ENCODE results near the gene SLC12A6. TPM values are rescaled to one million over a fixed set of nuclear protein-coding genes. Genes with fewer than 3 reads are reported as not detected.
"Not testable (repeated sequence)": the region's sequence is repeated elsewhere in the genome, so short reads cannot be mapped to it uniquely, and the experiment has no call there.

Gene SLC12A6
- total RNA-seq, 4 donors from 2014 or later = 23.1 to 25.7 (median 23.6) TPM

DNA sequence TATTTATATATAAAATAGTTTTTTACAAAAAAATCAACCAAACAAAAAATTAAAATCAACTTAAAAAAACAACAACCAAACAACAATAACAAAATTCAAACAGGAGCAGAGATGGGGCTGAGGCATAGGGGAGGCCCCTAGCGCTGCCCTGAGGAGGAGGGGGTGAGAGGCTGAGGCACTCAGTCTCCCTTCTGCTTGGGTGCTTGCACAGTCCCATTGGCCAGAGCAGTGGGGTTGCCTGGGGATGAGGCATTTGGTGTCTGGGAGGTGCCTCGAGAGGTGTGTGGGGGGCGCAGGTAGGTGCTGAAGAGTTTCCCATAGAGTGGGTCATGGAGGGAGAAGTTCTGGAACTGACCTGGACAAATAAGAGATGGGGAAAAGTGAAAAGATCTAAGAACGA, 21.4 kb upstream of the SLC12A6 start:
- DNase-seq (ENCODE audit: low spot score in 2 of 2) = no peak
- WGBS, 2 donors = 93 to 98% methylated on average over 4 of the region's 4 CpGs
- intact Hi-C loops (cut with DNase I; ENCODE audit: low total_unique reads) = no loop called here
- no peak for TF ChIP-seq POLR2A (IDR thresholded peaks at IDR 0.05)
- TF ChIP-seq, protein P1, sequence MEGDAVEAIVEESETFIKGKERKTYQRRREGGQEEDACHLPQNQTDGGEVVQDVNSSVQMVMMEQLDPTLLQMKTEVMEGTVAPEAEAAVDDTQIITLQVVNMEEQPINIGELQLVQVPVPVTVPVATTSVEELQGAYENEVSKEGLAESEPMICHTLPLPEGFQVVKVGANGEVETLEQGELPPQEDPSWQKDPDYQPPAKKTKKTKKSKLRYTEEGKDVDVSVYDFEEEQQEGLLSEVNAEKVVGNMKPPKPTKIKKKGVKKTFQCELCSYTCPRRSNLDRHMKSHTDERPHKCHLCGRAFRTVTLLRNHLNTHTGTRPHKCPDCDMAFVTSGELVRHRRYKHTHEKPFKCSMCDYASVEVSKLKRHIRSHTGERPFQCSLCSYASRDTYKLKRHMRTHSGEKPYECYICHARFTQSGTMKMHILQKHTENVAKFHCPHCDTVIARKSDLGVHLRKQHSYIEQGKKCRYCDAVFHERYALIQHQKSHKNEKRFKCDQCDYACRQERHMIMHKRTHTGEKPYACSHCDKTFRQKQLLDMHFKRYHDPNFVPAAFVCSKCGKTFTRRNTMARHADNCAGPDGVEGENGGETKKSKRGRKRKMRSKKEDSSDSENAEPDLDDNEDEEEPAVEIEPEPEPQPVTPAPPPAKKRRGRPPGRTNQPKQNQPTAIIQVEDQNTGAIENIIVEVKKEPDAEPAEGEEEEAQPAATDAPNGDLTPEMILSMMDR (IDR thresholded peaks at IDR 0.05) = no peak
- no peak overlapping the region for H3K4me3 ChIP-seq (ENCODE audit: low read depth, poor library complexity, severe bottlenecking)

DNA sequence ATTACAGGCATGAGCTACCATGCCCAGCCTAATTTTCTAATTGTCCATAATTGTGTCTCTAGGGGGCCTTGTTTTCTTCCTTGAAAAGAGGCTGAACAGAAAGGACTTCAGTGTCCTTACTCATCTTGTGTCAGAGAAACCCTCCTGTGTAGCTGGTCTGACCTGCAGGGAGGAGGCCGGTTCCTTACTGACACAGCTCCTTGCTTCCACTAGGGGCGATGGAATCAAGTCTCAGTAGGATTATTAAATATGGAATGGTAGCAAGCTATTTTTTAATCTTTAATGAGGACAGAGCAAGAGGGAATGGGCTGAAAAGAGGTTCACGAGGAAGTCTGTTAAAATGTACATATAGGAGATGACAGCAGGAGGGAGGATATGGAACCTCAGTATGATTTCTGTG, 20.8 kb upstream of the SLC12A6 start:
- intact Hi-C loops (cut with DNase I; ENCODE audit: low total_unique reads) = no loop called here
- no peak for DNase-seq (ENCODE audit: low spot score in 2 of 2)
- 78 to 86% methylated on average over 3 of the region's 3 CpGs for WGBS, 2 donors
- no peak for TF ChIP-seq POLR2A (IDR thresholded peaks at IDR 0.05)
- TF ChIP-seq, protein P1 (IDR thresholded peaks at IDR 0.05) = no peak
- no peak overlapping the region for H3K4me3 ChIP-seq (ENCODE audit: low read depth, poor library complexity, severe bottlenecking)

DNA sequence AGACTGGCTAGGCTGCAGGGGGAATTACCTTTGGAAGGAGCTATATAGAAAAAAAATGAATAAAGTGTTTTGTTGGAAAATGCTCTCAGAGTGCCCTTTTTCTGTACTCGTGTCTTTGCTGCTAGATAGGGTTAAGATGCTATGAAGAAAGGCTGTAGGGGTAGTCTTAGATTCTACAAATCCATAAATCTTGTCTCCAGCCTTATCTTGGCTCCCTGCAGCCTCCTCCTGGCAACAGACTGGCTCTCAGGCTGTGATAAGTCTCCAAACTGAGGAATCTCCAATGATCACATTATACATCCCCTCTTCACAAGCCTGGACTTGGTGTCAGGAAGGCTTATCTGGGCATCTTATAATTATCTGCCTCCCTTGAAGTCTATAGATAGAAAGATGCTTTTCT, 20.1 kb upstream of the SLC12A6 start:
- TF ChIP-seq, protein P1 (IDR thresholded peaks at IDR 0.05) = no peak
- TF ChIP-seq POLR2A (IDR thresholded peaks at IDR 0.05) = no peak
- DNase-seq (ENCODE audit: low spot score in 2 of 2) = no peak
- WGBS, 2 donors = 86 to 88% methylated on average over 1 of the region's 1 CpG
- H3K4me3 ChIP-seq (ENCODE audit: low read depth, poor library complexity, severe bottlenecking) = no peak overlapping the region
- intact Hi-C loops (cut with DNase I; ENCODE audit: low total_unique reads) = no loop called here

DNA sequence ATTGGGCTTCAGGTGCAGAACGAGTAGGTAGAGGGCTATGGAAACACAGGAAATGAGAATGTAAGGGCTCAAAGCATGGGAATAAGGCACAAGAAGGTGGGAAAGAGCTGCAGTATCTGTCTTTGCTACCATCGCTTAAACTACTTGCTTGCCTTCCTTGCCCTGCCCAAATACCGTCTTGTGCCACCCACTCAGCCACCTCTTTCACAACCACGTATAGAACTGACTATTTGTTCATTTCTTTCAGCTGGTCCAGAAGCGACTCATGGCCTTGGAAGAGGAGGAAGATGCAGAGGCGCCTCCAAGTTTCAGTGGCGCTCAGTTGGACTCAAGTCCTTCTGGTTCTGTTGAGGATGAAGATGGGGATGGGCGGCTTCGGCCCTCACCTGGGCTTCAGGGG, 17.7 kb upstream of the SLC12A6 start:
- no peak for DNase-seq (ENCODE audit: low spot score in 2 of 2)
- no peak overlapping the region for H3K4me3 ChIP-seq (ENCODE audit: low read depth, poor library complexity, severe bottlenecking)
- intact Hi-C loops (cut with DNase I; ENCODE audit: low total_unique reads) = no loop called here
- no peak for TF ChIP-seq POLR2A (IDR thresholded peaks at IDR 0.05)
- TF ChIP-seq, protein P1 (IDR thresholded peaks at IDR 0.05) = no peak
- WGBS, 2 donors = 80 to 83% methylated on average over 9 of the region's 9 CpGs

DNA sequence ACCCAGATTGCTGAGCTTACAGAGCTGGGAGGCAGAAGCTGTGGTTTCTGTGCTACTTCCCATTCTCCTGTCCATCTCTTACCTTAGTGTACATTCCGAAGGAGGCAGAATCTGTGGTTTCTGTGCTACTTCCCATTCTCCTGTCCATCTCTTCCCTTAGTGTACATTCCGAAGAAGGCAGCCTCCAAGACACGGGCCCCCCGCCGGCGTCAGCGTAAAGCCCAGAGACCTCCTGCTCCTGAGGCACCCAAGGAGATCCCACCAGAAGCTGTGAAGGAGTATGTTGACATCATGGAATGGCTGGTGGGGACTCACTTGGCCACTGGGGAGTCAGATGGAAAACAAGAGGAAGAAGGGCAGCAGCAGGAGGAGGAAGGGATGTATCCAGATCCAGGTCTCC, 16.7 kb upstream of the SLC12A6 start:
- WGBS, 2 donors = 95% methylated on average over 7 of the region's 7 CpGs
- DNase-seq (ENCODE audit: low spot score in 2 of 2) = no peak
- TF ChIP-seq, protein P1 (IDR thresholded peaks at IDR 0.05) = no peak
- no peak for TF ChIP-seq POLR2A (IDR thresholded peaks at IDR 0.05)
- intact Hi-C loops (cut with DNase I; ENCODE audit: low total_unique reads) = no loop called here
- no peak overlapping the region for H3K4me3 ChIP-seq (ENCODE audit: low read depth, poor library complexity, severe bottlenecking)

DNA sequence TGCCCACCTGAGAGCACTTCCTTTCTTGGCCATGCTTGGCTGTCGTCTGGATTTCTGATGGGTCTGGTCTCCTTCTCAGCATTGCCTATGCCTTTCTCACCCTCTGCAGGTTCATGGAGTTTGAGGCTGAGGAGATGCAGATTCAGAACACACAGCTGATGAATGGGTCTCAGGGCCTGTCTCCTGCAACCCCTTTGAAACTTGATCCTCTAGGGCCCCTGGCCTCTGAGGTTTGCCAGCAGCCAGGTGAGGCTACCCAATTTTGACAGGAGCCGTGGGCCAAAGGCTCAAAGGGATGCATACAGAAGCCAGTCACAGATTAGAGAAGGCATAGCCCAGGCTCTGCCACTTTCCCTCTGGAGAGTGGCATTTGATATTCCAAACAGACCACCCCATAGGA, 16.0 kb upstream of the SLC12A6 start:
- TF ChIP-seq POLR2A (IDR thresholded peaks at IDR 0.05) = no peak
- TF ChIP-seq, protein P1 (IDR thresholded peaks at IDR 0.05) = no peak
- intact Hi-C loops (cut with DNase I; ENCODE audit: low total_unique reads) = no loop called here
- 74% methylated on average over 2 of the region's 2 CpGs for whole genome bisulfite sequencing, 2 donors
- no peak overlapping the region for H3K4me3 ChIP-seq (ENCODE audit: low read depth, poor library complexity, severe bottlenecking)
- no peak for DNase-seq (ENCODE audit: low spot score in 2 of 2)

DNA sequence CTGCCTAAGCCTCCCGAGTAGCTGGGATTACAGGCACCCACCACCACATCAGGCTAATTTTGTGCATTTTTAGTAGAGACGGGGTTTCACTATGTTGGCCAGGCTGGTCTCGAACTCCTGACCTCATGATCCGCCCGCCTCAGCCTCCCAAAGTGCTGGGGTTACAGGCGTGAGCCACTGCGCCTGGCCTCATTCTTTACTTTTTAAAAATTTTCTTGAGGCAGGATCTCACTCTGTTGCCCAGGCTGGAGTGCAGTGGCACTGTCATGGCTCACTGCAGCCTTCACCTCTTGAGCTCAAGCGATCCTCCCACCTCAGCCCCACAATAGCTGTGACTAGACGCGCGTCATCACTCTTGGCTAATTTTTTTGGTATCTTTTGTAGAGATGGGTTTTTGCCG, 15.4 kb upstream of the SLC12A6 start:
- DNase-seq (ENCODE audit: low spot score in 2 of 2); H3K4me3 ChIP-seq (ENCODE audit: low read depth, poor library complexity, severe bottlenecking); intact Hi-C loops (cut with DNase I; ENCODE audit: low total_unique reads): not testable (repeated sequence)
- 93 to 94% methylated on average over 12 of the region's 12 CpGs for WGBS, 2 donors

All from lower leg skin (tissue), 4 donors.